ENCODE measurements around the gene PLEKHA7. TPM values are rescaled to one million over a fixed set of nuclear protein-coding genes. Genes with fewer than 3 reads are reported as not detected.

Gene PLEKHA7
- total and polyA plus RNA-seq, 2 donors from 2014 or later: 24.4 to 65.7 TPM

DNA sequence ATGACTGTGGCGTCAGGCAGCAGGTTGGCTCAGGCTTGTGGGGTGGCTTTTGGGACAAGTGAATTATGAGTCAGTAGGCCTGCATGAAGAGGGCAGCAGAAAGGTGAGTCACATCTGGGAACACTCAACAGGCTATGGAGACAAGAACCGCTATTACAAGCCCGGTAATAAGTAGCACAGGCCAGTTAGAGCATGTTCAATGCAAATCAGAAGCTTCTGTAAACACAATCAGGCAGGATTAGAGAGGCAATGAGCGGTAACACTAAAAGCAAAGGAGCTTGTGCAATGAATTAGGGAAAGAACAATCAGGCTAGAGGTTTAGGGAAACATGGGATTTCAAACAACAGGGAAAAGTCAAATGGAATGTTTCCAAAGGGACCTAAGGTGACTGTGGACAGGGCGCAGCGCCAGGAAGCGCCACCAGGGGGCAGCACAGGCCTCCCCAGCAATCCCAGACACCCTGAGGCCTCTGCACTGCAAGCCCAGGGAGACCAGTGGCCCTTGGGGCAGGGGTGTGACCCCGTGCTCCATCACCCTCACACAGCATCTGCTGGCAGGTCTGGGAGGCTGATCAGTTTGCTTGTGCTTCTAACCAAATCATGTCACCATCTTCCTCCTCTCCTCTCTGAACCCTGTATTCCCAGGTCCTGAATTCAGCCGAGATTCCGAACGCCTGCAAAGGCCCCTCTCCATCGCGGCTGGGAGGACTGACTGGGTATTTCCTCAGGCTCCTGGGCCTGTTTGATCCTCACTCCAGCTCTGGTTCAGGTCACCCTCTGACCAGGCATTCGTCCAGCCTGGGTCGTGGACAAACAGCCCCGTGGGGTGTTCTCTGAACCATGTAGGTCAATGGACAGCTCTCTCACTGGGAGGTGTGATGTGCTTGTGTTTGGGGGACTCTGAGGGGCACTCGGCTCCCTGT, 225.8 kb downstream of the PLEKHA7 start:
- peaks cover 2 to 42% (median 15%) of the 10 kb centered on the region in 3 donors for H3K36me3 ChIP-seq (ENCODE audit: control insufficient read depth in 2 of 3, insufficient read depth in 3 of 3, low read length in 3 of 3)
- TF ChIP-seq, protein P1, sequence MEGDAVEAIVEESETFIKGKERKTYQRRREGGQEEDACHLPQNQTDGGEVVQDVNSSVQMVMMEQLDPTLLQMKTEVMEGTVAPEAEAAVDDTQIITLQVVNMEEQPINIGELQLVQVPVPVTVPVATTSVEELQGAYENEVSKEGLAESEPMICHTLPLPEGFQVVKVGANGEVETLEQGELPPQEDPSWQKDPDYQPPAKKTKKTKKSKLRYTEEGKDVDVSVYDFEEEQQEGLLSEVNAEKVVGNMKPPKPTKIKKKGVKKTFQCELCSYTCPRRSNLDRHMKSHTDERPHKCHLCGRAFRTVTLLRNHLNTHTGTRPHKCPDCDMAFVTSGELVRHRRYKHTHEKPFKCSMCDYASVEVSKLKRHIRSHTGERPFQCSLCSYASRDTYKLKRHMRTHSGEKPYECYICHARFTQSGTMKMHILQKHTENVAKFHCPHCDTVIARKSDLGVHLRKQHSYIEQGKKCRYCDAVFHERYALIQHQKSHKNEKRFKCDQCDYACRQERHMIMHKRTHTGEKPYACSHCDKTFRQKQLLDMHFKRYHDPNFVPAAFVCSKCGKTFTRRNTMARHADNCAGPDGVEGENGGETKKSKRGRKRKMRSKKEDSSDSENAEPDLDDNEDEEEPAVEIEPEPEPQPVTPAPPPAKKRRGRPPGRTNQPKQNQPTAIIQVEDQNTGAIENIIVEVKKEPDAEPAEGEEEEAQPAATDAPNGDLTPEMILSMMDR (IDR thresholded peaks at IDR 0.05; ENCODE audit: borderline replicate concordance, extremely low read depth, insufficient read depth): peak; percentile 90
- FAIRE-seq: no peak
- no peak overlapping the region for H3K9ac ChIP-seq (ENCODE audit: low read length in 3 of 3)
- DNase-seq: peak; percentile 62 to 86 (median 70)
- H3K4me3 ChIP-seq (ENCODE audit: low read length in 3 of 3): no peak overlapping the region
- intact Hi-C loops (cut with DNase I): no loop called here
- no peaks in the 10 kb centered on the region for H3K27me3 ChIP-seq (ENCODE audit: control insufficient read depth, insufficient read depth, low read length)
- H3K4me1 ChIP-seq (ENCODE audit: control insufficient read depth in 2 of 3, insufficient read depth in 2 of 3, low read depth in 1 of 3, low read length in 3 of 3): peaks cover 0 to 26% (median 21%) of the 10 kb centered on the region in 3 donors
- peak overlapping the region in 1 of 2 donors; percentile 8 for H3K27ac ChIP-seq (ENCODE audit: low read depth in 2 of 2, low read length in 2 of 2)
- no peaks in the 10 kb centered on the region for H3K9me3 ChIP-seq (ENCODE audit: control insufficient read depth in 2 of 3, insufficient read depth in 1 of 3, low read length in 3 of 3)

DNA sequence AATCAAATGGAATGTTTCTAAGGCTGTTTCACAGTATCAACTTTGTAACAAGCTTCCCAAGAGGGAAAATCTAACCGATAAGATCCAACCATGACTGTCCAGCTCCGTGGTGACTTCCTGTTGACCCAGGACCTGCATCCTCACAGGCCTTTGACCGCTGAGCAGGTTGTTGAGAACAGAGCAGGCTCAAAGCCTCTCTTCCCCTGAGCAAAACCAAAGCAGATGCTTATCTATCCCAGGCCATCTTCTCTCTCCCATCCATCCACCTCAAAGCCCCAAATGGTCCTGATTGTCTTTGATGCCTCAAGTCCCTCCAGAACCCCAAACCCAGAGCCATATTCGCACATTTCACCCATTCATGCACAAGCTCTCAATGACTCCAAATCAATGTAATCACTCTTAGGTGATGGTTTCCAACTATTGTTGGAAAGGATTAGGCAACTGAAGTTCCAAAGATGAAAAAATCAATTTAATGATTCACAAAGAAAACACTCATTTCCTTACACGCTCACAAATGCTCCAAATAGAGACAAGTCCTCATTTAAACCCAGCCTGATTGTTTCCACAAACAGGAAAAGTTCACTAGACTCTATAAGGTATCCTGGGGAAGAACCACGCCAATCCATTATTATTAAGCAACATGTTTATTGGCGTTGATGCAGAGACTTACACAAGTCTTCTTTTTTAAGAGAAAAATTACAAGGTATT, 227.0 kb downstream of the PLEKHA7 start:
- H3K4me3 ChIP-seq (ENCODE audit: low read length in 3 of 3): no peak overlapping the region
- DNase-seq (no peak), FAIRE-seq (no peak)
- H3K27me3 ChIP-seq (ENCODE audit: control insufficient read depth, insufficient read depth, low read length): no peaks in the 10 kb centered on the region
- intact Hi-C loops (cut with DNase I): no loop called here
- peaks cover 2 to 50% (median 20%) of the 10 kb centered on the region in 3 donors for H3K36me3 ChIP-seq (ENCODE audit: control insufficient read depth in 2 of 3, insufficient read depth in 3 of 3, low read length in 3 of 3)
- TF ChIP-seq, protein P1 (IDR thresholded peaks at IDR 0.05; ENCODE audit: borderline replicate concordance, extremely low read depth, insufficient read depth): no peak
- H3K27ac ChIP-seq (ENCODE audit: low read depth in 2 of 2, low read length in 2 of 2): no peak overlapping the region
- H3K4me1 ChIP-seq (ENCODE audit: control insufficient read depth in 2 of 3, insufficient read depth in 2 of 3, low read depth in 1 of 3, low read length in 3 of 3): peaks cover 0 to 26% (median 21%) of the 10 kb centered on the region in 3 donors
- no peaks in the 10 kb centered on the region for H3K9me3 ChIP-seq (ENCODE audit: control insufficient read depth in 2 of 3, insufficient read depth in 1 of 3, low read length in 3 of 3)
- no peak overlapping the region for H3K9ac ChIP-seq (ENCODE audit: low read length in 3 of 3)

DNA sequence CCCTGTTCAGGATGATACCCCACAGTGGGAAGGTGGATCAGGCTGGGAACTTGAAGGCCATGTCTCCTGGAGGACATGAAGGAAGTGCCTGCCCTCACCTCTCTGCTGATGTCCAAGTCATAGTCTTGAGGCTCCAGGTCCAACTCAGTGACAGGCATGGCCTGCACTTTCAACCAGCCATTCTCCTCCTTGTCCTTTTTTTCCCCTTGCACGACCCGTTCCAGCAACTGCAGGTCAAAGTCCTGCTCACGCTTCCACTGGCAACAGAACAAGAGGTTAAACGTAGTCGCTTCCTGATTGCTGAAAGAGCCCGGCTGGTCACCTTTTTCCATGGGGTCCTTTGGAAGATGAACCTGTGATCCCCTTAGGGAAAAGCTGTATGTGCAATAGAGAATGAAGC, 228.1 kb downstream of the PLEKHA7 start:
- peaks cover 0 to 26% (median 17%) of the 10 kb centered on the region in 3 donors for H3K4me1 ChIP-seq (ENCODE audit: control insufficient read depth in 2 of 3, insufficient read depth in 2 of 3, low read depth in 1 of 3, low read length in 3 of 3)
- intact Hi-C loops (cut with DNase I): no loop called here

More for the DNA sequence above, 228.1 kb downstream of the PLEKHA7 start:
- H3K27ac ChIP-seq (ENCODE audit: low read depth in 2 of 2, low read length in 2 of 2): no peak overlapping the region
- no peak overlapping the region for H3K4me3 ChIP-seq (ENCODE audit: low read length in 3 of 3)
- DNase-seq (no peak), FAIRE-seq (no peak)
- TF ChIP-seq, protein P1 (IDR thresholded peaks at IDR 0.05; ENCODE audit: borderline replicate concordance, extremely low read depth, insufficient read depth): no peak
- H3K9ac ChIP-seq (ENCODE audit: low read length in 3 of 3): peak overlapping the region in 1 of 3 donors; percentile 30
- H3K36me3 ChIP-seq (ENCODE audit: control insufficient read depth in 2 of 3, insufficient read depth in 3 of 3, low read length in 3 of 3): peaks cover 2 to 41% (median 14%) of the 10 kb centered on the region in 3 donors
- H3K9me3 ChIP-seq (ENCODE audit: control insufficient read depth in 2 of 3, insufficient read depth in 1 of 3, low read length in 3 of 3): no peaks in the 10 kb centered on the region
- no peaks in the 10 kb centered on the region for H3K27me3 ChIP-seq (ENCODE audit: control insufficient read depth, insufficient read depth, low read length)
